Aorta (tissue), 5 donors: ENCODE data around the gene CATSPERB. TPM values are rescaled to one million over a fixed set of nuclear protein-coding genes. Genes with fewer than 3 reads are reported as not detected.

Experiments
- ATAC-seq: fragments of 200-7000 bp; cut with Tn5 transposase; one replicate; pipeline ENCODE4 v1.9.1; 2022; ENCODE audit warnings: moderate library complexity; ENCODE audit not compliant: low FRiP score
- DNase-seq, 2 donors: peaks; one replicate each; pipeline ENCODE4 v3.0.0-alpha.2; 2020
- H3K27ac ChIP-seq, 2 donors: one replicate each; pipeline ENCODE4 v1.5.1; 2013; ENCODE audit warnings: low read length in 2 of 2, mild to moderate bottlenecking in 2 of 2, moderate library complexity in 2 of 2, control low read depth in 1 of 2, inconsistent platforms in 1 of 2, low read depth in 1 of 2
- H3K27me3 ChIP-seq, 2 donors: one replicate each; pipeline ENCODE4 v1.6.1; 2013; ENCODE audit warnings: control low read depth in 1 of 2, low read length in 1 of 2, mild to moderate bottlenecking in 1 of 2, moderate library complexity in 1 of 2; ENCODE audit not compliant: insufficient read depth in 2 of 2, control insufficient read depth in 1 of 2
- H3K36me3 ChIP-seq, 2 donors: one replicate each; pipeline ENCODE4 v1.6.1; 2013; ENCODE audit warnings: control low read depth in 1 of 2, low read length in 1 of 2, mild to moderate bottlenecking in 1 of 2; ENCODE audit not compliant: insufficient read depth in 2 of 2, control insufficient read depth in 1 of 2
- H3K4me1 ChIP-seq, 2 donors: one replicate each; pipeline ENCODE4 v1.6.1; 2013; ENCODE audit warnings: low read length in 2 of 2, control low read depth in 1 of 2, mild to moderate bottlenecking in 1 of 2, moderate library complexity in 1 of 2; ENCODE audit not compliant: insufficient read depth in 2 of 2, control insufficient read depth in 1 of 2
- H3K4me3 ChIP-seq, 2 donors: one replicate each; pipeline ENCODE4 v1.5.1; 2013; ENCODE audit warnings: low read length in 2 of 2, control low read depth in 1 of 2, mild to moderate bottlenecking in 1 of 2
- H3K9me3 ChIP-seq: one replicate; pipeline ENCODE4 v1.6.1; 2013; ENCODE audit warnings: mild to moderate bottlenecking, low read length; ENCODE audit not compliant: control insufficient read depth
- WGBS, 2 donors: extraction: QIAGEN DNeasy Blood & Tissue Kit; methylation state at CpG; one replicate each; pipeline ENCODE4 v1.1.7; 2013; 5-methylcytosine and 5-hydroxymethylcytosine counted together
- intact Hi-C, 2 donors: fragments of 100-400 bp; cut with DNase I; formaldehyde crosslinking; loops; one replicate each; pipeline versions ENCODE4 v1.14.2 to v1.15.0; 2022
- polyA plus RNA-seq, 2 donors: library from polyadenylated mRNA; stranded (reverse); fragments of 200-250 nt; gene quantifications; one replicate each; pipeline ENCODE4 v1.2.3, GENCODE V29; 2013
- total RNA-seq, 2 donors: library from RNA; stranded (reverse); fragmentation: NEBNext Ultra II Directional; extraction: Animal tissue kit (Norgen Biotek cat#: 25700); gene quantifications; one replicate each; pipeline ENCODE4 v1.2.1, GENCODE V29; 2021
- donor health status: healthy with polysubstance abuse.
- donor health status: Bipolar disorder and iron deficiency.
- donor health status: DM: no; HTN: no; CAD: no.
- donor health status: DM: no; HTN: no; CAD: no.
- donor health status: DM: yes; HTN: yes; CAD: no.

Gene CATSPERB
- total and polyA plus RNA-seq, 4 donors: 1.1 to 15.3 (median 11.1) TPM

DNA sequence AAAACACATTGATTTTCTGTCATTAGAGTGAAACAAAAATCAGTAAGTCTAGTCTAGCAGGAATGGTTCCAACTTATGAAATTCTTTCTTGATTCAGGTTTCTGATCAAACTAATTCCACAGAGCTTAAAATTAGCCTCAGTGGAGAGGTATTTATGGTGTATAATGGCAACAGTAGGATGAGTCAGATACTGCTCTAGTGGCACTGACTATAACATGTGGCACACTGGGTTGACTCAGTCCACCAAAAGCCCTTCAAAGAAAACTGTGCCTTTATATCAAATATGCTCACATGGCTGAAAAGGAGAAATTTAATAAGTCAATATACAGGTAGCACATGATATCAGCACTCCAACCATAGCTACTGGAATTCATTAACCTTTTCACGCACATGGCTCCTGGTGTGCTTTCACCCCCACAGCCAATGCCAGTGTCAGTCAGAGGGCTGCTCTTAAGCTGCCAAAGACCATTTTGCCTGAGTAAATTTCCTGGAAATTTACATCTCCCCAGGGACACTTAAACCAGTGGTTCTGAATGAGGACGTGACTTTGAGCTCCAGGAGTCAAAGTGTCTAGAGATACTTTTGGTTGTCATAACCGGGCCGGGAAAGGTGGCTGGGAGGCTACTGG, 21.7 kb upstream of the CATSPERB start:
- ATAC-seq (peak; percentile 36), DNase-seq (no peak)
- intact Hi-C loops: no loop called here
- Histone ChIP-seq H3K27ac (no peak overlapping the region), H3K27me3 (no peaks in the 10 kb centered on the region), H3K9me3 (no peaks in the 10 kb centered on the region), H3K4me3 (no peak overlapping the region), H3K36me3 (no peaks in the 10 kb centered on the region), H3K4me1 (peaks cover 0 to 7% of the 10 kb centered on the region in 2 donors)
- 29 to 40% methylated on average over 4 of the region's 4 CpGs for WGBS, 2 donors

DNA sequence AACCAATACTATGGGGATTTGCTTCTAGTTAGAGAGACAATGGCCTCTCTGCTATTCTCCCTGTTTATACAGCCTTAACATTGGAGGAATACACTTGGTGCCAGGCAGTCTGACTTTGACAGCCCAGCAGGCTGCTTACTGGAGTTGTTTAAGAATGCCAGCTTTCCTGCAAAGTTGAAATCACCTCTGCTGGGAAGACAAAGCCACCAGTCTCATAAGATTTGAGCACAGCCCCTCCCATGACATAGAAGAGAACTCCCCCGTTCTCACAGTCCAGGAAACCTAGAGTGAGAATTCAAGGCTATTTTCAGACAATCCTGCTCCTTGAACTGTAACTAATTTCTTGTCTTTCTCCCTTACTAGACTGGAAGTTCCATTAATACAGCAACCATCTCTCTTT, 21.1 kb upstream of the CATSPERB start:
- ATAC-seq: no peak

GRCh38 chr14:91751719-91752118, 19.8 kb upstream of the CATSPERB start:
- intact Hi-C loops: no loop called here
- ATAC-seq: no peak
- H3K9me3 ChIP-seq: no peaks in the 10 kb centered on the region
- no peak for DNase-seq
- H3K4me1 ChIP-seq: peaks cover 0 to 7% of the 10 kb centered on the region in 2 donors
- no peak overlapping the region for H3K4me3 ChIP-seq
- H3K27me3 ChIP-seq: no peaks in the 10 kb centered on the region
- H3K36me3 ChIP-seq: no peaks in the 10 kb centered on the region
- 94 to 98% methylated on average over 2 of the region's 2 CpGs for WGBS, 2 donors
- no peak overlapping the region for H3K27ac ChIP-seq

More for the DNA sequence above, 21.1 kb upstream of the CATSPERB start:
- intact Hi-C loops: no loop called here
- no peak for DNase-seq
- Histone ChIP-seq H3K9me3 (no peaks in the 10 kb centered on the region), H3K36me3 (no peaks in the 10 kb centered on the region), H3K4me1 (peaks cover 0 to 7% of the 10 kb centered on the region in 2 donors), H3K27me3 (no peaks in the 10 kb centered on the region), H3K27ac (no peak overlapping the region), H3K4me3 (no peak overlapping the region)
- WGBS, 2 donors: 42 to 62% methylated on average over 1 of the region's 1 CpG

DNA sequence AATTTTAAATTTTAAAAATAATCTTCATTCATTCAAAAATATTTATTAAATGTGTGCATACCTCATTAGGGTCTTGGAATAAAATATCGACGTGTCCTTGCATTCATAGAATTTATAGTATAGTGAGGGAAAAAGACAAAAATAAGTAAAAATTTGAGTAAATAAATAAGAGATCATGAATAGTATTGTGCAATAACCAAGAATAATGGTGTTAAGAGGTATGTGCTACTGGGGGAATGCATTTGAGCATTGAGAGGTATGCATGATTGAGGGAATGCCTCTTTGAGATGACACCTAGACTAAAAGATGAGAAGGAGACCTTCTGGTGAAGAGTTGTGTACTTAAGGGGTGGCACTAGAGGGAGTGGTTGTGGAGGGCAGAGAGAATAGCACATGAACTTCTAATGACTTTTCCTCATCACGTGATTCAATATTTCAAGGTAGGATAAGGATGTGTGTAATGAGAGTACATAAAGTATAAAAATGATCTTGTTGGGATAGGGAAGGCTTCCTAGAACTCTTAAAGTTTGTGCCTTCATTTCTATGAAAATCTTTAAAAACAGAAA, 18.8 kb upstream of the CATSPERB start:
- intact Hi-C loops: no loop called here
- Histone ChIP-seq H3K36me3 (no peaks in the 10 kb centered on the region), H3K27ac (no peak overlapping the region), H3K27me3 (no peaks in the 10 kb centered on the region), H3K4me3 (no peak overlapping the region), H3K4me1 (peaks cover 0 to 7% of the 10 kb centered on the region in 2 donors), H3K9me3 (no peaks in the 10 kb centered on the region)
- DNase-seq (no peak), ATAC-seq (no peak)
- 92 to 94% methylated on average over 3 of the region's 3 CpGs for WGBS, 2 donors

DNA sequence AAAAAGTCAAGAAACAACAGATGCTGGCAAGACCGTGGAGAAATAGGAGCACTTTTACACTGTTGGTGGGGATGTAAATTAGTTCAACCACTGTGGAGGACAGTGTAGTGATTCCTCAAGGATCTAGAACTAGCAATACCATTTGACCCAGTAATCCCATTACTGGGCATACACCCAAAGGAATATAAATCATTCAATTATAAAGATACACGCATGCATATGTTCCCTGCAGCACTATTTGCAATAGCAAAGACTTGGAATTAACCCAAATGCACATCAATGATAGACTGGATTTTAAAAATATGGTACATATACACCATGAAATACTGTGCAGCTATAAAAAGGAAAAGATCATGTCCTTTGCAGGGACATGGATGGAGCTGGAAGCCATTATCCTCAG, 18.0 kb upstream of the CATSPERB start:
- ATAC-seq (no peak), DNase-seq (no peak)
- H3K9me3 ChIP-seq: no peaks in the 10 kb centered on the region
- H3K4me3 ChIP-seq: no peak overlapping the region
- no peaks in the 10 kb centered on the region for H3K27me3 ChIP-seq
- no peaks in the 10 kb centered on the region for H3K36me3 ChIP-seq
- 68 to 75% methylated on average over 2 of the region's 2 CpGs for WGBS, 2 donors
- H3K4me1 ChIP-seq: peaks cover 0 to 6% of the 10 kb centered on the region in 2 donors
- no peak overlapping the region for H3K27ac ChIP-seq
- intact Hi-C loops: no loop called here

DNA sequence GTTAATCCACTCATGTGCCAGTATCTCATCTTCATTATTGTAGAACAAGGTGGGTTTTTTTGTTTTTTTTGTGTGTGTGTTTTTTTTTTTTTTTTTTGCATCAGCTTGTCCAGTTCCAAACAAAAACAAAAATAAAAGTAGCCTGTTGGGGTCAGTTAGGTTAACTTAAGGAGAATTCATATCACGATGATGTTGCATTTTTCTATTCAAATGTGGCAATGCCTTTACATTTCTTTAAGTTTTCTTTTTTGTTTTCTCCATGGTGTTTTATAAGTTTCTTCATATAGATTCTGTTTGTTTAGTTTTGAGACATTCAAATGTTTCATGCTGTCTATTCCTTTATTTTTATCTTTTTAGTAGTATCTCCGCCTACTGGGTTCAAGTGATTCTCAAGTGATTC, 16.2 kb upstream of the CATSPERB start:
- H3K36me3 ChIP-seq: no peaks in the 10 kb centered on the region
- ATAC-seq: no peak
- H3K27ac ChIP-seq: no peak overlapping the region
- DNase-seq: no peak
- H3K9me3 ChIP-seq: no peaks in the 10 kb centered on the region
- no peak overlapping the region for H3K4me3 ChIP-seq
- intact Hi-C loops: no loop called here
- 97 to 98% methylated on average over 2 of the region's 2 CpGs for WGBS, 2 donors
- H3K4me1 ChIP-seq: no peaks in the 10 kb centered on the region
- H3K27me3 ChIP-seq: no peaks in the 10 kb centered on the region

DNA sequence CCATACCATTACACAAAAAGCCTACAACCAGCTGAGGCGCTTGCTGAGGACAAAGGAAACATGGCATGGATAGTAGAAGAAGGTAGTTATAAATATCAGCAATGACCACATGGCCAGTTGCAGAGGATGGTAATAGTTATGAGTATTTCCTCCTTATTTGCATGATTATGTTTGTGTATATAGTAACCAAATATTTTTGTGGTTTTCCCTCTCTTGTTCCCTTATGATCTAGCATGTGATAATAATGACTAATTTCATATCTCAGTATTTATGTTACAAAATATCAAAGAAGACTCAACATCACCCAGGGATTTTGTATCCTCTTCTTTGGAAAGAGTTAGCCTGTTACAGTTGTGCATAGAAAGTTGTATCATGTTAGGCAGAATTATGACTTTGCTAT, 13.5 kb upstream of the CATSPERB start:
- Histone ChIP-seq H3K4me3 (no peak overlapping the region), H3K27me3 (no peaks in the 10 kb centered on the region), H3K9me3 (no peaks in the 10 kb centered on the region), H3K36me3 (no peaks in the 10 kb centered on the region), H3K27ac (no peak overlapping the region), H3K4me1 (no peaks in the 10 kb centered on the region)
- WGBS, 2 donors: 97% methylated on average over 1 of the region's 1 CpG
- DNase-seq (no peak), ATAC-seq (no peak)
- intact Hi-C loops: no loop called here

- Histone ChIP-seq H3K9me3 (no peaks in the 10 kb centered on the region), H3K27ac (no peak overlapping the region), H3K4me1 (no peaks in the 10 kb centered on the region), H3K4me3 (no peak overlapping the region), H3K36me3 (no peaks in the 10 kb centered on the region), H3K27me3 (no peaks in the 10 kb centered on the region)
- ATAC-seq: no peak
- intact Hi-C loops: no loop called here
- WGBS, 2 donors: 92 to 97% methylated on average over 2 of the region's 2 CpGs
- no peak for DNase-seq
These were observed 12.2 kb upstream of the CATSPERB start for GRCh38 chr14:91744068-91744480.

GRCh38 chr14:91743305-91743653, 11.4 kb upstream of the CATSPERB start:
- Histone ChIP-seq H3K36me3 (no peaks in the 10 kb centered on the region), H3K27me3 (no peaks in the 10 kb centered on the region), H3K4me3 (no peak overlapping the region), H3K9me3 (no peaks in the 10 kb centered on the region), H3K4me1 (no peaks in the 10 kb centered on the region), H3K27ac (no peak overlapping the region)
- WGBS, 2 donors: 91 to 93% methylated on average over 2 of the region's 2 CpGs
- no peak for ATAC-seq
- intact Hi-C loops: no loop called here
- no peak for DNase-seq
